ENCODE results near the gene PDE7B.

PDE7B gene

GRCh38 chr6:136125585-136125984, 274.1 kb downstream of the PDE7B start:
- no peak for DNase-seq
- Histone ChIP-seq H3K4me3 (ENCODE audit: low read length) (no peak overlapping the region), H3K9ac (ENCODE audit: low read length) (no peak overlapping the region), H3K27ac (ENCODE audit: low read length) (no peak overlapping the region), H3K79me2 (ENCODE audit: low read length) (no peaks in the 10 kb centered on the region), H3K9me2 (replicated peaks; ENCODE audit: insufficient read depth, low read length) (no peaks in the 10 kb centered on the region), H3F3A (ENCODE audit: insufficient read depth, low read length) (no peaks in the 10 kb centered on the region), H3K4me2 (ENCODE audit: low read depth, low read length) (no peak overlapping the region), H4K20me1 (ENCODE audit: insufficient read depth, low read length) (no peaks in the 10 kb centered on the region), H3K27me3 (replicated peaks; ENCODE audit: insufficient read depth, low read length) (no peaks in the 10 kb centered on the region), H3K9me3 (replicated peaks; ENCODE audit: insufficient read depth, low read length) (no peaks in the 10 kb centered on the region), H3K36me3 (replicated peaks; ENCODE audit: insufficient read depth, low read length) (no peaks in the 10 kb centered on the region), H3K4me1 (ENCODE audit: low read length) (no peaks in the 10 kb centered on the region), H2AFZ (ENCODE audit: low read length) (no peak overlapping the region)
- no peak for TF ChIP-seq CTCF (IDR thresholded peaks at IDR 0.05; ENCODE audit: low read length)
- no peak for TF ChIP-seq EZH2 (optimal IDR thresholded peaks at IDR 0.05; ENCODE audit: low read depth, low read length)
- no peak for TF ChIP-seq EZH2phosphoT487 (IDR thresholded peaks at IDR 0.05; ENCODE audit: low read length)

GRCh38 chr6:136127873-136128272, 276.4 kb downstream of the PDE7B start:
- Histone ChIP-seq H3K9me2 (replicated peaks; ENCODE audit: insufficient read depth, low read length) (no peaks in the 10 kb centered on the region), H3K4me2 (ENCODE audit: low read depth, low read length) (no peak overlapping the region), H3K27me3 (replicated peaks; ENCODE audit: insufficient read depth, low read length) (no peaks in the 10 kb centered on the region), H3K9me3 (replicated peaks; ENCODE audit: insufficient read depth, low read length) (no peaks in the 10 kb centered on the region), H3K36me3 (replicated peaks; ENCODE audit: insufficient read depth, low read length) (no peaks in the 10 kb centered on the region), H3K79me2 (ENCODE audit: low read length) (no peaks in the 10 kb centered on the region), H3F3A (ENCODE audit: insufficient read depth, low read length) (no peaks in the 10 kb centered on the region), H2AFZ (ENCODE audit: low read length) (no peak overlapping the region), H3K4me1 (ENCODE audit: low read length) (no peaks in the 10 kb centered on the region), H4K20me1 (ENCODE audit: insufficient read depth, low read length) (no peaks in the 10 kb centered on the region), H3K27ac (ENCODE audit: low read length) (no peak overlapping the region), H3K4me3 (ENCODE audit: low read length) (no peak overlapping the region), H3K9ac (ENCODE audit: low read length) (no peak overlapping the region)
- no peak for TF ChIP-seq EZH2 (optimal IDR thresholded peaks at IDR 0.05; ENCODE audit: low read depth, low read length)
- TF ChIP-seq CTCF (IDR thresholded peaks at IDR 0.05; ENCODE audit: low read length) = no peak
- no peak for TF ChIP-seq EZH2phosphoT487 (IDR thresholded peaks at IDR 0.05; ENCODE audit: low read length)
- DNase-seq = no peak

GRCh38 chr6:136129365-136129764, 277.9 kb downstream of the PDE7B start:
- H3F3A ChIP-seq (ENCODE audit: insufficient read depth, low read length) = no peaks in the 10 kb centered on the region
- no peaks in the 10 kb centered on the region for H3K79me2 ChIP-seq (ENCODE audit: low read length)
- no peak overlapping the region for H3K27ac ChIP-seq (ENCODE audit: low read length)
- no peak overlapping the region for H3K9ac ChIP-seq (ENCODE audit: low read length)
- no peaks in the 10 kb centered on the region for H3K27me3 ChIP-seq (replicated peaks; ENCODE audit: insufficient read depth, low read length)
- H3K9me2 ChIP-seq (replicated peaks; ENCODE audit: insufficient read depth, low read length) = no peaks in the 10 kb centered on the region
- no peaks in the 10 kb centered on the region for H3K9me3 ChIP-seq (replicated peaks; ENCODE audit: insufficient read depth, low read length)
- H3K4me1 ChIP-seq (ENCODE audit: low read length) = no peaks in the 10 kb centered on the region
- no peak overlapping the region for H2AFZ ChIP-seq (ENCODE audit: low read length)
- no peak overlapping the region for H3K4me3 ChIP-seq (ENCODE audit: low read length)
- TF ChIP-seq EZH2phosphoT487 (IDR thresholded peaks at IDR 0.05; ENCODE audit: low read length) = no peak
- no peak for TF ChIP-seq CTCF (IDR thresholded peaks at IDR 0.05; ENCODE audit: low read length)
- no peak for TF ChIP-seq EZH2 (optimal IDR thresholded peaks at IDR 0.05; ENCODE audit: low read depth, low read length)
- H3K4me2 ChIP-seq (ENCODE audit: low read depth, low read length) = no peak overlapping the region
- DNase-seq = no peak
- no peaks in the 10 kb centered on the region for H3K36me3 ChIP-seq (replicated peaks; ENCODE audit: insufficient read depth, low read length)
- no peaks in the 10 kb centered on the region for H4K20me1 ChIP-seq (ENCODE audit: insufficient read depth, low read length)

Data from MM.1S (cell line).